DND-41 (cell line): ENCODE data around the gene PTGES.

Source experiments
- ATAC-seq: fragments of 200-7000 bp; cut with Tn5 transposase; 3 replicates; pipeline ENCODE4 v1.9.1; 2021; ENCODE audit warnings: low read depth; ENCODE audit not compliant: insufficient read depth
- DNase-seq: peaks from one replicate; pipeline ENCODE4 v3.0.0-alpha.2; 2020
- H2AFZ ChIP-seq: 2 replicates; pipeline ENCODE4 v1.6.0; 2012; ENCODE audit warnings: low read depth, low read length
- H3K27ac ChIP-seq: 2 replicates; pipeline ENCODE4 v1.5.1; 2012; ENCODE audit warnings: low read length, inconsistent platforms
- H3K27me3 ChIP-seq: fragments of 200-600 bp; sonication (generic); 2 replicates; pipeline ENCODE4 v1.6.0; 2012; ENCODE audit warnings: low read length, mild to moderate bottlenecking, inconsistent platforms; ENCODE audit not compliant: insufficient read depth, poor library complexity
- H3K36me3 ChIP-seq: 2 replicates; pipeline ENCODE4 v1.5.1; 2012; ENCODE audit warnings: low read length, inconsistent platforms; ENCODE audit not compliant: insufficient read depth
- H3K4me1 ChIP-seq: 2 replicates; pipeline ENCODE4 v1.5.1; 2012; ENCODE audit warnings: mild to moderate bottlenecking, low read length; ENCODE audit not compliant: insufficient read depth
- H3K4me2 ChIP-seq: 2 replicates; pipeline ENCODE4 v1.6.0; 2012; ENCODE audit warnings: mild to moderate bottlenecking, moderate library complexity, low read length, inconsistent platforms; ENCODE audit not compliant: insufficient read depth
- H3K4me3 ChIP-seq, 2 experiments: fragments of 200-600 bp in 1 of 2; shearing (Covaris generic) in 1 of 2; 2 replicates each; pipeline ENCODE4 v1.5.1; 2012 to 2016; ENCODE audit warnings: inconsistent platforms in 2 of 2, low read length in 2 of 2, mild to moderate bottlenecking in 2 of 2, low read depth in 1 of 2, moderate library complexity in 1 of 2
- H3K79me2 ChIP-seq: 2 replicates; pipeline ENCODE4 v1.6.0; 2012; ENCODE audit warnings: low read length, inconsistent platforms; ENCODE audit not compliant: insufficient read depth
- H3K9ac ChIP-seq: 2 replicates; pipeline ENCODE4 v1.6.0; 2012; ENCODE audit warnings: low read depth, mild to moderate bottlenecking, inconsistent platforms, low read length, moderate library complexity
- H3K9me3 ChIP-seq: 2 replicates; pipeline ENCODE4 v1.5.1; 2012; ENCODE audit warnings: low read length, moderate library complexity, mild to moderate bottlenecking, inconsistent platforms; ENCODE audit not compliant: insufficient read depth, severe bottlenecking
- H4K20me1 ChIP-seq: 2 replicates; pipeline ENCODE4 v1.6.0; 2012; ENCODE audit warnings: low read length; ENCODE audit not compliant: insufficient read depth
- EZH2 ChIP-seq: IDR thresholded peaks from 3 replicates; pipeline ENCODE4 v1.6.1; 2012; ENCODE audit warnings: borderline replicate concordance, low read depth, mild to moderate bottlenecking, moderate library complexity, low read length, inconsistent platforms; ENCODE audit not compliant: severe bottlenecking
- TF ChIP-seq, protein P1 (sequence below): IDR thresholded peaks from 2 replicates; pipeline ENCODE4 v1.5.1; 2012; ENCODE audit warnings: borderline replicate concordance, low read length, moderate library complexity, mild to moderate bottlenecking; ENCODE audit not compliant: poor library complexity, severe bottlenecking; ENCODE audit errors: extremely low read depth

The PTGES gene

DNA sequence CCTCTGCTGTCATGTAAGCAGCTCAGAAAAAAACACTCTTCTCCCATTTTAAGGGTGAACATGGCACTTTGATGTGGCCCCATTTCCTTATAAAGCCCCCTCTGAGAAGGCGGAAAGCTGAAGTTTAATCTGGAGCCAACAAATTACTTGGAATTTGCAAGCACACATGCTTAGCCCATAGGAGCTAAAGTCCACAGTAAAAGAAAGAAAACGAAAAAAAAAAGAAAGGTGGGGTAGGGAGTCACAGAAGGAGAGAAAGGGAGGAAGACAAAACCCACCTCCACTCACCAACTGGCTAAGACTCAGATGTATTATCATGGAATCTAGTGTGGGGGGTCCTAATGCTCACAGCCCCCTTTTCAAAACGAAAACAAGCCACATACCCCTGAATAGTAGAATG lies 57.0 kb downstream of the PTGES start:
- TF ChIP-seq EZH2 = no peak
- TF ChIP-seq, protein P1, sequence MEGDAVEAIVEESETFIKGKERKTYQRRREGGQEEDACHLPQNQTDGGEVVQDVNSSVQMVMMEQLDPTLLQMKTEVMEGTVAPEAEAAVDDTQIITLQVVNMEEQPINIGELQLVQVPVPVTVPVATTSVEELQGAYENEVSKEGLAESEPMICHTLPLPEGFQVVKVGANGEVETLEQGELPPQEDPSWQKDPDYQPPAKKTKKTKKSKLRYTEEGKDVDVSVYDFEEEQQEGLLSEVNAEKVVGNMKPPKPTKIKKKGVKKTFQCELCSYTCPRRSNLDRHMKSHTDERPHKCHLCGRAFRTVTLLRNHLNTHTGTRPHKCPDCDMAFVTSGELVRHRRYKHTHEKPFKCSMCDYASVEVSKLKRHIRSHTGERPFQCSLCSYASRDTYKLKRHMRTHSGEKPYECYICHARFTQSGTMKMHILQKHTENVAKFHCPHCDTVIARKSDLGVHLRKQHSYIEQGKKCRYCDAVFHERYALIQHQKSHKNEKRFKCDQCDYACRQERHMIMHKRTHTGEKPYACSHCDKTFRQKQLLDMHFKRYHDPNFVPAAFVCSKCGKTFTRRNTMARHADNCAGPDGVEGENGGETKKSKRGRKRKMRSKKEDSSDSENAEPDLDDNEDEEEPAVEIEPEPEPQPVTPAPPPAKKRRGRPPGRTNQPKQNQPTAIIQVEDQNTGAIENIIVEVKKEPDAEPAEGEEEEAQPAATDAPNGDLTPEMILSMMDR = no peak
- H3K36me3 ChIP-seq = no peaks in the 10 kb centered on the region
- DNase-seq = no peak
- H3K4me3 ChIP-seq = no peak overlapping the region
- ATAC-seq = no peak
- no peak overlapping the region for H2AFZ ChIP-seq
- H3K9me3 ChIP-seq = no peaks in the 10 kb centered on the region
- H3K27ac ChIP-seq = no peak overlapping the region
- no peak overlapping the region for H3K4me2 ChIP-seq
- H3K27me3 ChIP-seq = no peaks in the 10 kb centered on the region
- H3K9ac ChIP-seq = no peak overlapping the region
- no peaks in the 10 kb centered on the region for H3K4me1 ChIP-seq
- H3K79me2 ChIP-seq = no peaks in the 10 kb centered on the region
- no peaks in the 10 kb centered on the region for H4K20me1 ChIP-seq

DNA sequence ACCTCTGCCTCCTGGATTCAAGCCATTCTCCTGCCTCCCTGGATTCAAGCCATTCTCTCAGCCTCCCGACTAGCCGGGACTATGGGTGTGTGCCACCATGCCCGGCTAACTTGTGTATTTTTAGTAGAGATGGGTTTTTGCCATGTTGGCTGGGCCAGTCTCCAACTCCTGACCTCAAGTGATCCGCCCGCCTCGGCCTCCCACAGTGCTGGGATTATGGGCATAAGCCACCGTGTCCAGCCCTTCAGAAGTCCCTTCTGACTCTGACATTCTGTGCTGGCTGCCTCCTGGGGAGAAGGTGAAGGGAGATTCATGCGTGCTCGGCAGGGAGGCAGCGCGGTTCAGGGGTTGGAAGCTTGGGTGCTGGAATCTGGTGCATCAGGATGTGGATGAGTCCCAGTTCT lies 58.6 kb downstream of the PTGES start:
- no peaks in the 10 kb centered on the region for H3K4me1 ChIP-seq
- H3K9ac ChIP-seq = no peak overlapping the region
- no peaks in the 10 kb centered on the region for H3K36me3 ChIP-seq
- no peak overlapping the region for H2AFZ ChIP-seq
- no peaks in the 10 kb centered on the region for H4K20me1 ChIP-seq
- H3K9me3 ChIP-seq = no peaks in the 10 kb centered on the region
- H3K27ac ChIP-seq = no peak overlapping the region
- no peak overlapping the region for H3K4me3 ChIP-seq
- ATAC-seq (no peak), DNase-seq (no peak)
- H3K27me3 ChIP-seq = no peaks in the 10 kb centered on the region
- no peak overlapping the region for H3K4me2 ChIP-seq
- no peaks in the 10 kb centered on the region for H3K79me2 ChIP-seq
- TF ChIP-seq, protein P1 = no peak
- TF ChIP-seq EZH2 = no peak

DNA sequence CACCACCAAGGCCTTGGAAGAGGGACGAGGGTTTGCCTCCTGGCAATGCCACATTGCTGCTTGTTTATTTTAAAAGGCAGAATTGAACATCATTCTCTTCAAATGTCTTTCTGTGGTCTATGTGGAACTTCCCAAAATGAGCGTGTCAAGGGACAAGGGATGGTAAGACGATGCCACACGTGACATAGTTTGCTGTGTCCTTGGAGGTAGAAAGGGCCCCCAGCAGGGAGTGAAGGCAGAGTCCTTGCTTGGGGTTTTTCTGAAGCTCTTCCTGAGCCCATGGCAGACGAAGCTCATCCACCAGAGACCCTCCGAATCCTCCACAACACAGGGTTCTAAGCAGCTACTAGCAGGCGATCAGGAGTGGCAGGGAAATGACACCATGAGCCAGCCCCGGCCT lies 59.1 kb downstream of the PTGES start:
- no peak for DNase-seq
- Histone ChIP-seq H4K20me1 (no peaks in the 10 kb centered on the region), H3K79me2 (no peaks in the 10 kb centered on the region), H3K4me2 (no peak overlapping the region), H3K27ac (no peak overlapping the region), H2AFZ (no peak overlapping the region), H3K36me3 (no peaks in the 10 kb centered on the region), H3K9me3 (no peaks in the 10 kb centered on the region), H3K4me1 (no peaks in the 10 kb centered on the region), H3K4me3 (no peak overlapping the region), H3K9ac (no peak overlapping the region), H3K27me3 (no peaks in the 10 kb centered on the region)
- ATAC-seq = no peak
- TF ChIP-seq, protein P1 = no peak
- TF ChIP-seq EZH2 = no peak

DNA sequence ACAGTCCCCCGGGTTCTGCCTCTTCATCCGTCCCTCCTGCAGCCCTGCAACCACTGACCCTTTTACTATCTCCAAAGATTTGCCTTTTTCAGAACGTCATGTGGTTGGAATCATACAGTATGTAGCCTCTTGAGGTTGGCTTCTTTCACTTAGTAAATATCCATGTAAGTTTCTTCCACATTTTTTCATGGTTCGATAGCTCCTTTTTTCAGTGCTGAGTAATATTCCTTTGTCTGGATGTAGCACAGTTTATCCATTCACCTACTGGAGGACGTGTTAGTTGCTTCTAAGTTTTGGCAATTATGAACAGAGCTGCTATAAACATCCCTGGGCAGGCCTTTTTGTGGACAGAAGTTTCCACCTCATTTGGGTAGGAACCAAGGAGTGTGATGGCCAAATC lies 60.3 kb downstream of the PTGES start:
- Histone ChIP-seq H3K27me3 (no peaks in the 10 kb centered on the region), H3K4me1 (no peaks in the 10 kb centered on the region), H3K36me3 (no peaks in the 10 kb centered on the region), H2AFZ (no peak overlapping the region), H4K20me1 (no peaks in the 10 kb centered on the region), H3K9ac (no peak overlapping the region), H3K79me2 (no peaks in the 10 kb centered on the region), H3K9me3 (no peaks in the 10 kb centered on the region), H3K4me3 (no peak overlapping the region), H3K4me2 (no peak overlapping the region), H3K27ac (no peak overlapping the region)
- DNase-seq = no peak
- TF ChIP-seq, protein P1 = no peak
- no peak for TF ChIP-seq EZH2
- no peak for ATAC-seq
